Activated naive CD4-positive, alpha-beta T cell treated with anti-CD3 and anti-CD28 coated beads, Interleukin-2, amount 10 ng/mL, durations not matched to agents 7 days and 5 days (primary cell): ENCODE data around the gene EEF2K.
"Not testable (repeated sequence)": the region's sequence is repeated elsewhere in the genome, so short reads cannot be mapped to it uniquely, and the experiment has no call there.

Experiments
- CTCF ChIA-PET: fragments of 350-600 bp; sonication (Branson Sonifier 250); formaldehyde crosslinking; loops from one replicate; lab custom pipeline; 2021; ENCODE audit warnings: antibody characterized with exemption; lab: Charles Lee
- DNase-seq: peaks from one replicate; pipeline ENCODE4 v3.0.0-alpha.2; 2020
- H3K27ac Mint-ChIP-seq: one replicate; pipeline ENCODE4 v1.8.0; 2021; ENCODE audit warnings: mild to moderate bottlenecking, moderate library complexity, mixed read lengths
- H3K27me3 Mint-ChIP-seq: one replicate; pipeline ENCODE4 v1.8.0; 2021; ENCODE audit warnings: mild to moderate bottlenecking, mixed read lengths
- H3K36me3 Mint-ChIP-seq: one replicate; pipeline ENCODE4 v1.8.0; 2021; ENCODE audit warnings: mixed read lengths
- H3K4me1 Mint-ChIP-seq: one replicate; pipeline ENCODE4 v1.8.0; 2021; ENCODE audit warnings: mixed read lengths
- H3K4me3 Mint-ChIP-seq: one replicate; pipeline ENCODE4 v1.8.0; 2021; ENCODE audit warnings: mild to moderate bottlenecking, moderate library complexity, mixed read lengths
- H3K9me3 Mint-ChIP-seq: one replicate; pipeline ENCODE4 v1.8.0; 2021; ENCODE audit warnings: mixed read lengths

EEF2K gene

DNA sequence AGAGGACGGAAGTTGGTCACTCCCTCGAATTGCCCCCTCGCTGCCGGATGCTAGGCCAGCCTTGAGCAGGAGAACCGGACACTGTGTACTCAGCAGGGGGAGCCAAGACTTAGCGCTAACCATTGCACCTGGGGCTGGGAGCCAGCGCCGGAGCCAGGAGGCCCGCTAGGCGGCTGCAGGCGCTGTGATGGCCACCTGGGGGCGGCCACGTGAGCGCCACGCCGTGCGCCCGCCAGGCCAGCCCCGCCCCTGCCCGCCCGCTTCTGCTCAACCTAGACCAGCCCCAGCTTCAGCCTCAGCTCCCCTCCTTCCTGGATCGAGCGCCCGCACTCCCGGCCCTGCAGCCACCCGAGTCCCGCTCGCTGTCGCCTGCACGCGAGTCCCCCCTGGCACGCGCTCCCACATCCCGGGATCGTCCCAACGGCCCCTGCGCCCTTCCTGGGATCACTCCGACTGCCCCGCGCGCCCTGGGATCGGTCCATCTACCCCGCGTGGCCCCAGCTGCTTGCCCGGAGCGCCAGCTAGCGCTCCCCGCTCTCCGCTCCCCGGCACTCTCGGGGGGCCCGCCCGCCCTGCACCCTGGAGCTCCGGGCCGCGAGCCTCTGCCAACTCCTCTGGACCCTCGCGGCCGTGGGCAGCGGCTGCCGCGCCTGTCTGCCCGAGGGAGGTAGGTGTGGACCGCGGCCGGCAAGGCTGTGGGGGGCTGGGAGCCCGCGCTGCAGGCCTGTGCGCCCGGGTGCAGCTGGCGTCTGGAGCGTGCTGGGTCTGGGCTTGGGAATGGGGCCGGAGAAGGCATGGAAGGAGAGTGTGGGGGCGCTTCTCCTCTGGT is at the start of gene EEF2K:
Gene EEF2K, plus strand, starts transcription at position 266 of the 829 bp plus-strand sequence. CDS start 19,452 bp downstream, outside the sequence.
- peaks cover 53% of the 10 kb centered on the region for H3K4me1 Mint-ChIP-seq
- H3K9me3 Mint-ChIP-seq = peaks cover 3% of the 10 kb centered on the region
- peaks cover 16% of the 10 kb centered on the region for H3K36me3 Mint-ChIP-seq
- peak within 1 kb of the TSS; percentile 76 for H3K27ac Mint-ChIP-seq
- peak within 1 kb of the TSS; percentile 95 for H3K4me3 Mint-ChIP-seq
- H3K27me3 Mint-ChIP-seq = no peaks in the 10 kb centered on the region
- peak; percentile 89 for DNase-seq
- CTCF ChIA-PET = interaction anchor here (0.7 to 8.6 kb wide), 8 partner anchors 10 to 94 kb away, joined by 3 to 64 read pairs (median 4); partner anchors contain the start of gene POLR3E

DNA sequence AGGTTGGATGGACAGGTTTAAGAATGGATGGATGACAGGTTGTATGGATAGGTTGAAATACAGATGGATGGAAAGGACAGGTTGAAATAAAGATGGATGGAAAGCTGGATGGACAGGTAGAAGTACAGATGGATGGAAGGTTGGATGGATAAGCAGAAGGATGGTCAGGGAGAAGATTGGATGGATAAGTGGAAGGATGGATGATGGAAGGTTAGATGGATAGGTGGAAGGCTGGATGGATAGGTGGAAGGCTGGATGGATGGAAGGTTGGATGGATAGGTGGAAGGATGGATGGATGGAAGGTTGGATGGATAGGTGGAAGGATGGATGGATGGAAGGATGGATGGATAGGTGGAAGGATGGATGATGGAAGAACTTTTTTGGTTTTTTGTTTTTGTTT is 44.7 kb upstream of the EEF2K start:
- Mint-ChIP-seq H3K27me3 (peaks cover 58% of the 10 kb centered on the region), H3K4me3 (peak overlapping the region; percentile 6)
- CTCF ChIA-PET = no interaction called here

DNA sequence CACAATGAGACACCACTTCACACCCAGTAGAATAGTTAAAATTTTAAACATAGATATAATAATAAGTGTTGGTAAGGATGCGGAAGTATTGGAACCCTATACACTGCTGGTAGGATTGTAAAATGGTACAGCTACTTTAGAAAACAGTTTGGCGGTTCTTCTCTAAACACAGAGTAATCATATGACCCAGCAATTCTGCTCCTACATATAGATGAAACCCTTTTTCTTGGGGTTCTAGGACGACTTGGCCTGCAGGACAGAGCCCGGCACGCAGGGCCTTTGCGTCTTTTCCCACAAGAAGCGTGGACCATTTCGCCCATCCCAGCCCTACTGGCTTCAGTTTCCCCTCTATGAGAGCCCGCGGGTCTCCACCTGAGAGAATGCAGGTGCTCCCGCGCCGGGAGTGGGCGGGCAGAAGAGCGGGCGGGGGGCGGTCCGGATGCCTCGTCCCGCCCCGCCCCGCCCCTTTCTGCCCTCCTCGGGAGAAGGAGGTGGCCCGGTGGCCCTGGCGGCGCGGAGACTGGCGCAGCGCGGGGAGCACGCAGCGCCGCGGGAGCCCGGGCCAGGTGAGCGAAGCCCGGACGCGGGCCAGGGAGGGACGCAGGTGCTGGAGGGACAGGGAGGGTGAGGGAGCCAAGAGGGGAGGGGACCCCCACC is 44.0 kb upstream of the EEF2K start, which contains the start of gene SDR42E2:
Gene SDR42E2, plus strand, starts transcription at position 508 of the 657 bp plus-strand sequence. CDS start 3,077 bp downstream, outside the sequence.
- H3K4me3 Mint-ChIP-seq = peak within 1 kb of the TSS; percentile 6
- H3K36me3 Mint-ChIP-seq = no peaks in the 10 kb centered on the region
- H3K27ac Mint-ChIP-seq = no peak within 1 kb of the TSS
- no peaks in the 10 kb centered on the region for H3K9me3 Mint-ChIP-seq
- DNase-seq = peak; percentile 56
- peaks cover 57% of the 10 kb centered on the region for H3K27me3 Mint-ChIP-seq
- CTCF ChIA-PET = no interaction called here
- H3K4me1 Mint-ChIP-seq = peaks cover 4% of the 10 kb centered on the region

More for the DNA sequence above, 44.7 kb upstream of the EEF2K start:
- no peaks in the 10 kb centered on the region for H3K9me3 Mint-ChIP-seq
- no peak for DNase-seq
- H3K4me1 Mint-ChIP-seq = peaks cover 4% of the 10 kb centered on the region
- no peaks in the 10 kb centered on the region for H3K36me3 Mint-ChIP-seq
- no peak overlapping the region for H3K27ac Mint-ChIP-seq

DNA sequence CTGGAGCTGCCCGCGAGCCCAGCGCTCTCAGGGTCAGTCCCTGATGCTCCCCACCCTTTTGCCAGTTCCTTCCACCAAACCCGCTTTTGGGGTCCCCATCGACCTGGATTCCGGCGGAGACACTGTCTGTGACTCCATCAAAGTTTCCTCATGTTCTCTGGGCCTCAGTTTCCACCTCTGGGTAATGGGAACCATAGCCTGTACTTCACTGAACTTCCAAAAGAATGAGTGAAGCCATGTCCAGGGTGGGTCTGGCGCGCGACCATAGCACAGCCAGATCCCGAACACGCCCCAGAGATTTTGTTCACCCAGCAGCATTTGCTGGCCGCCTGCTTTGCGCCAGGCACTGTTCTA is 43.4 kb upstream of the EEF2K start:
- DNase-seq = no peak
- CTCF ChIA-PET = no interaction called here
- peaks cover 4% of the 10 kb centered on the region for H3K4me1 Mint-ChIP-seq
- H3K9me3 Mint-ChIP-seq = peaks cover 1% of the 10 kb centered on the region
- no peak overlapping the region for H3K27ac Mint-ChIP-seq
- no peak overlapping the region for H3K4me3 Mint-ChIP-seq
- peaks cover 56% of the 10 kb centered on the region for H3K27me3 Mint-ChIP-seq
- no peaks in the 10 kb centered on the region for H3K36me3 Mint-ChIP-seq

DNA sequence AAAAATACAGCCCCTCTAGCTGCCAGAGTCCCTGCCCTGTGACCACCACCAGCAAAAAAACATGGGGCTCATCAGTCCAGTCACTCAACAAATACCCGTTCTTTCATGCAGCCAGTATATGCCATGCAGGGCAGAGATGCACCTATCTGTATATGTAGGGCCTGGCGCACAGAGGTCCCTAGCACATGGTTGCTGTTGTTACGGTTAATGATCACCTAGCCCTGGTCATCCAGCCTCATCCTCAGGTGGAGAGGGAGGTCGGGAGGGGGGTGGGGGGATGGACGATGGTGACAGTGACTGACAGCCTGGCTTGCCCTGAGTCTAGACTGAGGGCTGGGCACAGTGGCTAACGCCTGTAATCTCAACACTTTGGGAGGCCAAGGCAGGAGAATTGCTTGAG is 42.3 kb upstream of the EEF2K start:
- CTCF ChIA-PET = no interaction called here
- Mint-ChIP-seq H3K27ac (no peak overlapping the region), H3K4me3 (no peak overlapping the region), H3K27me3 (peaks cover 51% of the 10 kb centered on the region), H3K9me3 (peaks cover 1% of the 10 kb centered on the region), H3K36me3 (no peaks in the 10 kb centered on the region), H3K4me1 (peaks cover 4% of the 10 kb centered on the region)
- no peak for DNase-seq

DNA sequence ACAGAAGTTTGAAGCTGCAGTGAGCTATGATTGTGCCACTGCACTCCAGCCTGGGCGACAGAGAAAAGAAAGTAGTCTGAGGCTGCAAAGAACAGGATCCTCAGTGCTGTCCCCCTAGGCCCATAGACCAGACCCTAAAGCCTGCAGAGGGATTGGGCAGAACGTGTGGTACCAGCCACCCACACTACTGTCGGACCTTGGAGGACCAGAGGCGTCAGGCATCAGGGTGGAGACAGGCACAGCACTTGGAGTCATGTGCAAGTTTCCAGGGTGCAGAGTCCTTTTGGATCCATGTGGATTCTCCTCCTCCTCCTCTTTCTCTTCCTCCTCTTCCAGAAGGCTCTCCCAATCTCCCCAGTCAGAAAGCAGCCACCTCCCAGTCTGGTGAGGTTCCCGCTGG is 41.6 kb upstream of the EEF2K start:
- no peaks in the 10 kb centered on the region for H3K36me3 Mint-ChIP-seq
- no peak overlapping the region for H3K4me3 Mint-ChIP-seq
- no peak for DNase-seq
- H3K9me3 Mint-ChIP-seq = peaks cover 1% of the 10 kb centered on the region
- CTCF ChIA-PET = no interaction called here
- peaks cover 4% of the 10 kb centered on the region for H3K4me1 Mint-ChIP-seq
- H3K27me3 Mint-ChIP-seq = peaks cover 46% of the 10 kb centered on the region
- no peak overlapping the region for H3K27ac Mint-ChIP-seq

DNA sequence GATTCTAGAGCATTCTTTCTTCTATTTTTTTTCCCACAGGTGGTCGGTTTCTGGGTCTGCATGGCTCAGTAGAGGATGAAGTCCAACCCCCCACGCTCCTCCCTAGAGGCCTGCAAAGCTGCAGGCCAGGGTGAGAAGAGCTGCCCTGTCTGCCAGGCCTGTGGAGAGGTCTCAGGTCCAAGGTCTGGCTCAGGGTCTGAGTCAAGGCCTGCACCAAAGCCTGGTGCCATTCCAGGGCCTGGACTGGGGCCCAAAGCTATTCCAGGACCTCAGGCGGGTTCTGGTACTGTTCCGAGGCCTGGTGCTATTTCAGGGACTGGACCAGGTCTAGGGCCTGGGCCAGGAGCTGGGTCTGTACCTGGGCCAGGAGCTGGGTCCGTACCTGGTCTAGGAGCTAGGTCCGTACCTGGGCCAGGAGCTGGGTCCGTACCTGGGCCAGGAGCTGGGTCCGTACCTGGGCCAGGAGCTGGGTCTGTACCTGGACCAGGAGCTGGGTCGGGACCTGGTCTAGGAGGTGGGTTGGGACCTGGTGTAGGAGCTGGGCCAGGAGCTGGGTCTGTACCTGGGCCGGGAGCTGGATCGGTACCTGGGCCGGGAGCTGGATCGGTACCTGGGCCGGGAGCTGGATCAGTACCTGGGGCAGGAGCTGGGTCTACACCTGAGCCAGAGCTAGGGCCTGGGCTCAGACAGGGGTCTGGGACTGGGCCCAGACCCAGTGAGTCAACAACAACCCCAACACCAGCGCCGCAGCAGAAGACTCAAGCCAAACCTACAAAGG is 40.4 kb upstream of the EEF2K start:
- no peak for DNase-seq
- Mint-ChIP-seq H3K36me3 (no peaks in the 10 kb centered on the region), H3K4me3 (no peak overlapping the region), H3K27ac (no peak overlapping the region), H3K9me3 (peaks cover 1% of the 10 kb centered on the region), H3K27me3 (peaks cover 34% of the 10 kb centered on the region), H3K4me1 (peaks cover 4% of the 10 kb centered on the region)
- CTCF ChIA-PET = no interaction called here

DNA sequence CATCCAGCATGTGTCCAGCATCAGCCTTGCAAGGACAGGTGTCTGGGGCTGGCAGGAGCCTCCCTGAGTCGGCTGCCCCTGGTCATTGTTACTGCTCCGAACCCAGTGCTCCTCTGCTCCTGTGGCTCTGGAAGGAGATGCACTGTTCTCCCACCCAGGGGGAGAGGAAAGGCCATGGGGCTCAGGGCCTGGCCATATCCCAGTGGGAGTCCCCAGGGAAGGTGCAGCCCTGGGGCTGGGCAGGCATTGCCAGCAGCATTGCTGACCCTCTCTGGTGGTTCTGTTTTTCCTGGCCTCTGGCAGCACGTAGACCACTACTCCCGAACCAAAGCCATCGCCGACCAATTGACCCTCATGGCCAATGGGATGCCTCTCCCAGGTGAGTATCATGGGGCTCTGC is 34.1 kb upstream of the EEF2K start:
- no peak for DNase-seq
- Mint-ChIP-seq H3K4me1 (no peaks in the 10 kb centered on the region), H3K9me3 (peaks cover 1% of the 10 kb centered on the region), H3K4me3 (no peak overlapping the region), H3K27ac (no peak overlapping the region), H3K27me3 (peaks cover 5% of the 10 kb centered on the region), H3K36me3 (no peaks in the 10 kb centered on the region)
- CTCF ChIA-PET = no interaction called here

DNA sequence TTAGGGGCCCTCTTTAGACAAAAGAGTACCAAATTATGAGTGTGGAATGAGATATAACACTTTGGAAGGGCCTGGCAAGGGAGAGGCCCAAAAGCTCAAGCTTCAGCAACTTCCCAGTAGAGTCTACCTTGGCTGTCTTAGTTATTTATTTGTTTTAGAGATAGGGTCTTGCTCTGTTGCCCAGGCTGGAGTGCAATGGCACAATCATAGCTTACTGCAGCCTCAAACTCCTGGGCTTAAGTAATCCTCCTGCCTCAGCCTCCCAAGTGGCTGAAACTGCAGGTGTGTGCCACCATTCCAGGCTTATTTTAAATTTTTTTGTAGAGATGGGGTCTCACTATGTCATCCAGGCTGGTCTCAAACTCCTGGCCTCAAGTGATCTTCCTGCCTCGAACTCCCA is 33.4 kb upstream of the EEF2K start:
- H3K4me3 Mint-ChIP-seq, CTCF ChIA-PET, H3K27me3 Mint-ChIP-seq, DNase-seq, H3K9me3 Mint-ChIP-seq, H3K36me3 Mint-ChIP-seq, H3K4me1 Mint-ChIP-seq, H3K27ac Mint-ChIP-seq: not testable (repeated sequence)

DNA sequence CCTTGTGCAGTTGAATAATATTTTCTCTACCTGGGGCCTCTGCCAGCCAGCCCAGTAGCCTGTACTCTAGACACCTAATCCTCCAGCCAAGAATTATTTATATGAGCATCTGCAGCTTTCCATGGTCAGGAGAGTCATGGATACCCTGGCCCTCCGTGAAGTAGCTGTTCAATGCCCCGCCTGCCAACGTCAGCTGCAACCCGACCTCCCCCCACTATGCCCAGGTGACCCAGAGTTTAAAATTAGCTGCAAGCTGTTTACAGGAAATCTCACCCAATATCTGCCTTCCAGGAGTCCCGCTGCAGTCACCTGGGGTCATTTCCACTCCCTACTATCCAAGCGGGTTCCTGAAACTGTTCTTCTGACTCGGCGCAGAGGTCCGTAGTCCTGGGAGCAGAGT is 31.4 kb upstream of the EEF2K start:
- CTCF ChIA-PET = interaction anchor here (1.5 to 2.1 kb wide), 2 partner anchors 13 to 14 kb away, joined by 3 to 8 read pairs; no protein-coding TSS in a partner anchor
- no peaks in the 10 kb centered on the region for H3K4me1 Mint-ChIP-seq

DNA sequence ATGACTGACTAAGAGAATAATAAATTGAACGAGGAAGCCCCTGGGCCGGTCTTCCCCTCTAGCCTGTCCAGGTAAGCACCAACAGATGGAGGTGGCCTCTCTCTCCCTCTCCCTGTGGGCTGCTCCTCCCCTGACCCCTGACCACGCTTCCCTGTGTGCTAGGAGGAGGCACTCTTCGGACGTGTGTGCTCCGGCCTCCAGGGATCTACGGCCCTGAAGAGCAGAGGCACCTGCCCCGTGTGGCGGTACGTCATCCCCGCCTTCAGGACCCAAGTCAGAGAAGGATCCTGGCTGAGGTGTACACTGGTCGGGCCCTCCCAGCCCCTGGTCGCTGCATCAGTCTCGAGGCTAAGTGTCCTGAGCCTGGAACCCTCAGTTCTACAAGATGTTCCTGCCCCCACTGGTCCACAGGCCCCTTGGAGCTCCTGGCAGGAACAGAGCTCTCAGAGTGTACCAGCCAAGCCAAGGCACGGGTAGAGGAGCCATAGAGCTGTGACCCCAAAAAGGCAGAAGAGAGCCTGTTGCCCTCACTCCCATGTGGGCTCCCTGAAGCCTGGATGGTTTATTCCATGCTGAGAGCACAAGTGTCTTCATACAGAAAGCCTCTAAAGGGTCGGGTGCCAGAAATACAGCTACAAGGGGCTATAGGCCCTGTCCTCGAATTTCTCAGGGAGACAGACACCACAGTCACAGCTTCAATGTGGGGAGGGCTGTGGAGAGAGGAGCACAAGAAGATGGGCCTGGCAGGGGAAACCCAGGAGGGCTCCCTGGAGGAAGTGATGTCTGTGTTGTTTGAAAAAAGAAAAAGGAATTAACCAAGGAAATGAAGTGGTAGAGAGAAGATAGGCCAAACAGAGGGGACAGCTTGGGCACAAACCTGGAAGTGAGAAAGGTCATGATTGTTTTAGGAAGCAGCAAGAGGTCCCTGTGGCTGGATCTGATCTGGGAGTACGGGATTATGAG is 27.8 kb upstream of the EEF2K start:
- no peak overlapping the region for H3K27ac Mint-ChIP-seq
- H3K4me3 Mint-ChIP-seq = no peak overlapping the region
- no peaks in the 10 kb centered on the region for H3K36me3 Mint-ChIP-seq
- H3K27me3 Mint-ChIP-seq = peaks cover 17% of the 10 kb centered on the region
- no peak for DNase-seq
- CTCF ChIA-PET = interaction anchor here (1.3 kb wide), 1 partner anchor 177 kb away, joined by 3 read pairs; no protein-coding TSS in a partner anchor
- H3K9me3 Mint-ChIP-seq = no peaks in the 10 kb centered on the region
- H3K4me1 Mint-ChIP-seq = no peaks in the 10 kb centered on the region

More for the DNA sequence above, 31.4 kb upstream of the EEF2K start:
- DNase-seq = no peak
- no peak overlapping the region for H3K4me3 Mint-ChIP-seq
- H3K27me3 Mint-ChIP-seq = peaks cover 15% of the 10 kb centered on the region
- no peaks in the 10 kb centered on the region for H3K36me3 Mint-ChIP-seq
- no peaks in the 10 kb centered on the region for H3K9me3 Mint-ChIP-seq
- H3K27ac Mint-ChIP-seq = no peak overlapping the region

DNA sequence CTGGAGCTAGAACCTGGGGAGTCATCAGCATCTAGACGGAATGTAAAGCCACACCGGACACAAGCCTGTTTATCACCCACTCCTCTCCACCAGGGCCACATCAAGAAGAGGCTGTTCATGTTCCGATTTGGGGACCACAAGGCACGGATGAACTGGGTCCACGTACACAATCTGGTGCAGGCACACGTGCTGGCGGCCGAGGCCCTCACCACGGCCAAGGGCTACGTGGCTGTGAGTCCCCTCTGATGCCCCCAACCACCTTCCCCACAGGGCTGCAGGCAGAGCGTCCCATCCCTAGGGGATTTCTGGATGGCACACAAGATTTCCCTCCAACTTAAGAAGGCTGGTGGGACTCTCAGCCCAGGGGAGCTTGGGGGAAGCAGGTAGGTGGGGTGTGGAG is 24.7 kb upstream of the EEF2K start:
- H3K27ac Mint-ChIP-seq = no peak overlapping the region
- no peak overlapping the region for H3K4me3 Mint-ChIP-seq
- no peaks in the 10 kb centered on the region for H3K9me3 Mint-ChIP-seq
- H3K36me3 Mint-ChIP-seq = no peaks in the 10 kb centered on the region
- H3K27me3 Mint-ChIP-seq = peaks cover 23% of the 10 kb centered on the region
- CTCF ChIA-PET = no interaction called here
- no peaks in the 10 kb centered on the region for H3K4me1 Mint-ChIP-seq
- DNase-seq = no peak

DNA sequence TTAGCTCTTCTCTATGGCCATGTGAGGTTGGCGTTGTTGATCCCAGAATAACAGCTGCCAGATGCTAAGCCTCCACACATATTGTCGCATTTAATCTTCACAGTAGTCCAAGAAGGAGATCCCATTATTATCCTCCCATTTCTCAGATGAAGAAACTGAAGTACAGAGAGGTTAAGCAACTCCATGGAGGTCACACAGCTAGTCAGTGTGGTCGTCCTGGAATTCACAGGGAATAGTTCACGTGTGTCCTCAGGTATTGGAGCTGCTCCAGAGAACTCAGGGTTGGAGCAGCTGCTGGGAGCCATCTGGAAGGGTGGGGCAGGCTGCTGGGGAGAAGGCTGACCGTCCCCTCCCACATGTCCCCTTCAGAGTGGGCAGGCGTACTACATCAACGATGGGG is 24.2 kb upstream of the EEF2K start:
- no peaks in the 10 kb centered on the region for H3K9me3 Mint-ChIP-seq
- CTCF ChIA-PET = no interaction called here
- no peak overlapping the region for H3K27ac Mint-ChIP-seq

More for the DNA sequence above, 24.2 kb upstream of the EEF2K start:
- DNase-seq = no peak
- peaks cover 23% of the 10 kb centered on the region for H3K27me3 Mint-ChIP-seq
- H3K4me1 Mint-ChIP-seq = no peaks in the 10 kb centered on the region
- no peak overlapping the region for H3K4me3 Mint-ChIP-seq
- no peaks in the 10 kb centered on the region for H3K36me3 Mint-ChIP-seq
